GM21619 (cell line): ENCODE data around the gene KCTD2.
"Not testable (repeated sequence)": the region's sequence is repeated elsewhere in the genome, so short reads cannot be mapped to it uniquely, and the experiment has no call there.

Experiments
- ATAC-seq: cut with Tn5 transposase; IDR thresholded peaks from one replicate; pipeline ENCODE4 v1.9.1; 2021; ENCODE audit not compliant: unreplicated experiment

The KCTD2 gene

GRCh38 chr17:75046407-75047289, at the start of gene KCTD2, which contains the start of gene ATP5PD:
Gene KCTD2, plus strand, starts transcription at chr17:75047225. Its CDS starts 26 bp downstream, at chr17:75047251.
Gene ATP5PD, minus strand, starts transcription at chr17:75046969. Its CDS starts 4,319 bp downstream, at chr17:75042650.
- ATAC-seq: peak; percentile 94

DNA sequence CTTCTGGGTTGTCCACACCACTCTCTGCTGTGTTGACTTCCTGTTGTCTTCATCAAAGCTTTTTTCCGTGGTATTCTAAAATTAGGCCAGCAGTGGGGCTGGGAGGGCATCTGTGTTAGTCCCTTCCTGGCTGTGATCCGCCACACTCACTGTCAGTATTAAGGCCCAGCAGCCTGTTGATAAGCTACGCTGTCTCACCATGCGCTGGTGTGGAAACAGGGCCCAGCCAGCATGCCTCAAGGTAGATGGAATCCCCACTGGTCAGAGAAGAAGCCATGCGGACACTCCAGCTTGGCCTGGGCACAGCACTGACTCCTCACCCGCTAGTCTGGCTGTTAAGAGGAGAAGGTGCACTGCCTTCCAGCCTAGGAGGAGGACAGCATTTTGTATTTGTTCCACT, 48.2 kb upstream of the KCTD2 start:
- ATAC-seq: no peak

DNA sequence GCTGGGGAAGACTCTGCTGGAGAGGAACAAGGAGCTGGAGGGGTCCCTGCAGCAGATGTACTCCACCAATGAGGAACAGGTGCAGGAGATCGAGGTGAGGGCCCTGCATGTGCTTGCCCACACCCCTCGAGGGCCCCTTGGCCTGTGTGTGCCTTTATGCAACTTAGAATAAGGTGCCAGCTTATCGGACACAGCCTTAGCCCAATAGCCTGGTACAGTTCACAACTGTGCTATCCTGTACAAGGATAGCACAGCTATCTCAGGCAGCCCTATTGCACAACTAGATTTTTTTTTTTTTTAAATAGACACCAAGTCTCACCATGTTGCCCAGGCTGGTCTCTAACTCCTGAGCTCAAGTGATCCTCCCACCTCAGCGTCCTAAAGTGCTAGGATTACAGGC, 47.5 kb upstream of the KCTD2 start:
- no peak for ATAC-seq

DNA sequence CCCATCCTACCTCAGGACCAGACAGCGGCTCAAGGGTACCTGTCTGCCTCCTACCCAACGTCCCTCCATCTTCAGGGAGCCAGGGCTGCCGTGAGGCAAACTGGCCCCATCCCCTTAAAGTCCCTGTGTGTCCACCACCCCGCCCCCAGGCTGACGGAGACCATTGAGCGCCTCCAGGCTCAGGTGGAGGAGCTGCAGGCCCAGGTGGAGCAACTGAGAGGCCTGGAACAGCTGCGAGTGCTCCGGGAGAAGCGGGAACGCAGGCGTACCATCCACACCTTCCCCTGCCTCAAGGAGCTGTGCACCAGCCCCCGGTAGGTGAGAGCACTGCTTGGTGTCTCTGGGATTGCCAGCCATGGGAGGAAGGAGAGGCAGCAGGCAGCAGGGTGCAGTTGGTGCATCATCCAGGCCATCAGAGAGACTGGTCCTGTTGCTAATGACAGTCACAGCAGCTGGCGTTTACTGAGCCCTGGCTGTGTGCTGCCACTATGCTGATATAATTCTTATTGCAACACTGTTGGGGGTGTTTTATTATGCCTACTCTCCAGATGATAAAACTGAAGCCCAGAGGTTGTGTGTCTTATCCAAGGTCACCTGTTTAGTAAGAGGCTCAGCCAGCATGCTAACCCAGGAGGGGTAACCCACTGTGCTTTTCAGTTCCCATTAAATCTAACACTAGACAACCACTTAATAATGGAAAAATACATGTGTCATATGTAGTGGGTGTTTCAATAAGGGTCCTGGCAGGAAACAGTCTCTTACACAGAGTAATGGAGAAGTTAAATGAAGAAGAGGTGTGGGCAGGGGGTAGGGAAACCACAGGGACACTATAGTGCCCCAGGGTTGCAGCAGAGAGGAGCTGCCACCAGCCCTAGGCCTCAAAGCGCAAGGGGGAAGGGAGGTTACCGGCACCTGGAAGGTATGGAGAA, 44.8 kb upstream of the KCTD2 start:
- ATAC-seq: no peak

GRCh38 chr17:75003070-75003956, 43.7 kb upstream of the KCTD2 start:
- ATAC-seq: no peak

GRCh38 chr17:75003957-75004355, 43.1 kb upstream of the KCTD2 start:
- no peak for ATAC-seq

GRCh38 chr17:75004371-75004770, 42.7 kb upstream of the KCTD2 start:
- ATAC-seq: no peak

- no peak for ATAC-seq
Measured at GRCh38 chr17:75005291-75005690, 41.7 kb upstream of the KCTD2 start.

DNA sequence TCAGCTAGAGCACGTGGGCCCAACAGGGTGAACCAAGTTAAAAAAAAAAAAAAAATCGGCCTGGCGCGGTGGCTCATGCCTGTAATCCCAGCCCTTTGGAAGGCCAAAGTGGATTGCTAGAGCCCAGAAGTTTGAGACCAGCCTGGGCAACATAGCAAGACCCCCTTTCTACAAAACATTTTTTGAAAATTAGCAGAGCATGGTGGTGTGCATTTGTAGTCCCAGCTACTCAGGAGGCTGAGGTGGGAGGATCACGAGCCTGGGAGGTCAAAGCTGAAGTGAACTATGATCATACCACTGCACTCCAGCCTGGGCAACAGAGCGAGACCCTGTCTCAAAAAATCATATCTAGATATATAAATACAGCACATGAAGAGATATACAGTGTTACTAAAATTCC, 40.9 kb upstream of the KCTD2 start:
- ATAC-seq: not testable (repeated sequence)

DNA sequence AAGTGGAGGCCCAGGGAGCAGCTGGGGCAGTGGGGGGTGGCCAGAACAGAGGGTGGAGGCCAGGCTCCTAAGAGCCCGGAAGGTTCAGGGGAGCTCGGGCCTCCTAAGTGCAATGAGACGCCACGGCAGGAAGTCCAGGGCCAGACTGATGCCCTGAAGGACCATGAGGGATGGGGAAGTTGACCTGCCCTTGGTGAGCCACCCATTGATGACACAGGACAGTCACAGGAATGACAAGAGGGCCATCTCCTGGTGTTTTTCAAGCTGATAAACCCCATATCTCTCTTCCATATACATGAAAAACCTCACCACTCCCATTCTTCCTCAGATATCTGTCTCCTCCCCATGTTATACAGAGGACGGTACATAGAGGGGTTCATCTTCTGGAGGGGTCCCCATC, 40.4 kb upstream of the KCTD2 start:
- no peak for ATAC-seq

GRCh38 chr17:75008373-75008772, 38.7 kb upstream of the KCTD2 start:
- ATAC-seq: no peak

DNA sequence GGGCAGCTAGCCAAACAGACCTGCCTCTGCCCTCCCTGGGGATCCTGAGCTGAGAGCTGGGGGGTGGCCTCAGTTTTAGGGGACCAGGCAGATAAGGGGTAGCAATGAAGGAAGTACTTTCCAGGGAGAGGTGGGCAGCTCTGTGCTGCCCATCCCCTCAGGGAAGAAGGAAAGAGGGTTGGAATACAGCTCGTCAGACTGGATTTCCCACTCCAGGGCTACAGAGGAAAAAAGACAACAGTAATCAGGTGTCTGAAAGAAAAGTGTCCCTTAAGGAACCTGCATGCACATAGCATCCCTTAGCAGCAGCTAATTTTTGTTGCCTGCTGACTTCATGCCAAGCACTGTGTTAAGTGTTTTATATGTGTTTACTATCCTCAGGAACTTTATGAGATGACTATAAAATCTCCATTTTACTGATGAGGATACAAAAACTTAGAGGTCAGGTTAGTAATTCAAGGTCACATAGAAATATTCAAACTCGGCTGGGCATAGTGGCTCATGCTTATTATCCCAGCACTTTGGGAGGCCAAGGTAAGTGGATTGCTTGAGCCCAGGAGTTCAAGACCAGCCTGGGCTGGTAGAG, 37.8 kb upstream of the KCTD2 start:
- ATAC-seq: no peak

DNA sequence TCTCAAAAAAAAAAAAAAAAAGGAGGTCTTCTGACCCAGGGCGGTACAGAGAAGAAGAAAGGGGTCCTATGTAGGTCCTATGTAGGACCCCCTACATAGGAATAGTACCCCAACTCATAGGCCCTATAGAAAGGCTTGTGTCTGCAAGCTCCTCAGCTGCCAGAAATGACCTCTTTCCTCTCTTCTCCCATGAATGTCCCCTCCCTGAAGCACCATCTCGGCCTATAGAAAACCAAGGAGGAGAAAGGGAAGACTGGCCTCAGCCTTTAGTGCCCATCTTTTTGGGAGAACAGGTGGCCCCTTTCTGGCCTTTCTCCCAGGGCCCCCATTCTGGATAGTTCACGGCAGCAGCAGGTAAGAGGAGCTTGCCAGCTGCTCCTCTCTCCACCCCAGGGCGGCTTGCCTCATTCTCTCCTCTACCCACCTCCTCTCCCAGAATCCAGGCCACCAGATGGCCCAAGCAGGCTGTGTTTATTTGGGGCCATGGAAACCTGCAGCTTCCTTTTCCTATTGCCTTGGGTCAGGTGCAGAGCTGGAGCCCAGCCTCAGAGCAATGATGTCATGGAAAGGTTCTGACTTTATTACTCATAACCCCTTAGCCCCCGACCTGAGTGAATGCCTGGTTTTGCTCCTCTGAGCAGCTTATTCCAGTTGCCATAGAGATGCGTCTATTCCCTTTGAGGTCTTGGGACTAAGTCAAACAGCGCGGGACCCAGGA, 36.2 kb upstream of the KCTD2 start:
- no peak for ATAC-seq

DNA sequence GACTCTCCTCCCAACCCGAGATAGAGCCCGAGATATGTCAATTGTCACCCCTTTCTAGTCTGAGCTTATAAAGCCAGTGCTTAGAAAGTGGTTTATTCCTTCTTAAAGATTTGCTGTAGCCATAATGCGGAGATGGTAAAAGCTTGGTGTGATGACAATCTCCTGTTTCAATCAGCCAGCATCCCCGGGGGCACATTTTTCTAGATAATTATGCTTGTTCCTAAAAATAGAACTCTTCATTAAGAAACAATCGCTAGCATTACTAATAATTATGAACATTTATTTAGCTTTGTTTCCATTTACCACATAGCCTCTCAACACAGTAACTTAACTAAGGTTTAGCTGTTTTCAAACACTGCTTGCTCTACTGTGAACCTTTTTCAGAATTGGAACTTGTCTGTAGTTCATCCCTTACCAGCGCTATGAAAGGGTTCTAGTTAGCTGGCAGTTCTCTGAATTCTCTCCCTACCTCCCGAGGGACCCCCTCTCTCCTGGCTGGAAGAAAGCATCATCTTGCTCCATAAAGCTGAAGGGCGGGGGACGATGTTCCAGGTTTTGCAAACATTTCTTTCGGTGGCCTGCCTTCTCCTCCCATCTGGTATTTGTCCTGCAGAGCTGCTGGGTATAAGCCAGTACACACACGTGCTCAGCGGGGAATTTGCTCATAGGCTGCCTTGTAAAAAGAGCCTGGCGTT, 35.5 kb upstream of the KCTD2 start:
- no peak for ATAC-seq

DNA sequence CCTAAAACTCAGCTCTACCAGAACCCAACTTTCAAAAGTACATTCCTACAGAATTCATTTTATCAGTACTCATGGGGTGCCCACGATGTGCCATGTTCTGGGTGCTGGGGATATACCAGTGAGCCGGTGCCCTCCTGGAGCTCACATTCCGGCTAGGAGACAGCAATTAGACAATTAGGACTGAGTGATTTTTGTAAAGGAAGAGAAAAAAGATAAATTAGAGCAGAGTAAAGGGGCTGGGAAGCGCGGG, 35.0 kb upstream of the KCTD2 start:
- no peak for ATAC-seq

- ATAC-seq: peak; percentile 88
Measured at GRCh38 chr17:75012346-75013091, 34.5 kb upstream of the KCTD2 start, which contains the start of gene MRPL58. Gene MRPL58, plus strand, starts transcription at chr17:75012670. Its CDS starts 17 bp downstream, at chr17:75012687.

- ATAC-seq: no peak
Measured at GRCh38 chr17:75013092-75013559, 33.9 kb upstream of the KCTD2 start.

DNA sequence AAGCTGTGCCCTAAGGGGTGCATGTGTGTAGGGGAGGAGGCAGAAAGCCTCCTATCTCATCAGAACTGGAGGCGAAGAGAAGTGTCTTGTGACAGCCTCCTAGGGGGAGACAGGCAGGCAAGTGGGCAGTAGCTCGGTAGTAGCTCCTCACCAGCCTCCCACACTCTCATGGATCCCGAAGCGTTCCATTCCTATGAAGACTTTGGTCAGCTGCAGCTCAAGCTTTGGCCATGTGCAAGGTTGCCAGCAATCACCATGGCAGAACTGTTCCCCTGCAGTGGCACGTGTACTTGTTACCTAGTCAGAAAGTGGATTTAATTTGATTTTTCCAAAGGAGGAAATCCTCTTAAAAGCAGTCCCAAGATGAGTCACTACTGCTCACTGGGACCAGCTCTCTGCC, 27.9 kb upstream of the KCTD2 start:
- no peak for ATAC-seq
